ENCODE results near the gene PPP2R1B.

DNA sequence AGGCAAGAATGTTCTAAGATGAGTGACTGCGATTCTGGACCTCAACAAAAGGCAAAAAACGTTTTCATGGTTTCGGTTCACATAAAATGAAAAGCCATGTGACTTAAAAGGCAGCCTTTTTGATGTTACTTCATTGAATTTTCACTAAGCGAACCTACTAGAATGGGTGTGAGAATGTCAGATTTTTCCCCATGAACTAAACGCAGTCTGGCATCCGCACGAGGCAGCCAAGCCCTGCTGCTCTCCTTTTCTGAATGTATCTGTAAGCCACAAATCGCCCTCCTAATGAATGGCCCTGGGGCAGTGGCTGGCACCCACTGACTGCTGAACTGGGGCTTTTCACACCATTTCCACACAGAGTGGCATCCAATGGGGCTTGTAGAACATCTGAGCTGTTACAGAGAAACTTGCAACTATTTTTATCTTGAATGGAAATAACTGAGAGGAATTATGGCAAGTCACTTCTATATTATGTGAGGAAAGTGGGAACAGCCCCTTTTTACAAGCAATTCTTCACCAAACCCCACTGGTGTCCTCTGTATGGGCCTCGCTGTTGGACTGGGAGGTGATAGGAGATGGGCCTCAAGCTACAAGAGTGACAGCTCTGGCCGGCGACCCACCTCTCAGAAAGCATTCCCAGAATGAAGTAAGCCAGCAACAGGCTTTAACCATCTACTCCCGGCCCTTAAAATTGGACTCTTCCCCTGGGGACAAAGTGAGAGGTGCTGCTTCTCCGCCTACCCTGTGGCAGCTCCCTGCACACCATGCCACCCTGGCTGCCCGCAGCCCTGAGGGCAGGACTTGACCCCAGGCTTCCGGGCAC, 29.4 kb downstream of the PPP2R1B start:
- TF ChIP-seq, protein P1, sequence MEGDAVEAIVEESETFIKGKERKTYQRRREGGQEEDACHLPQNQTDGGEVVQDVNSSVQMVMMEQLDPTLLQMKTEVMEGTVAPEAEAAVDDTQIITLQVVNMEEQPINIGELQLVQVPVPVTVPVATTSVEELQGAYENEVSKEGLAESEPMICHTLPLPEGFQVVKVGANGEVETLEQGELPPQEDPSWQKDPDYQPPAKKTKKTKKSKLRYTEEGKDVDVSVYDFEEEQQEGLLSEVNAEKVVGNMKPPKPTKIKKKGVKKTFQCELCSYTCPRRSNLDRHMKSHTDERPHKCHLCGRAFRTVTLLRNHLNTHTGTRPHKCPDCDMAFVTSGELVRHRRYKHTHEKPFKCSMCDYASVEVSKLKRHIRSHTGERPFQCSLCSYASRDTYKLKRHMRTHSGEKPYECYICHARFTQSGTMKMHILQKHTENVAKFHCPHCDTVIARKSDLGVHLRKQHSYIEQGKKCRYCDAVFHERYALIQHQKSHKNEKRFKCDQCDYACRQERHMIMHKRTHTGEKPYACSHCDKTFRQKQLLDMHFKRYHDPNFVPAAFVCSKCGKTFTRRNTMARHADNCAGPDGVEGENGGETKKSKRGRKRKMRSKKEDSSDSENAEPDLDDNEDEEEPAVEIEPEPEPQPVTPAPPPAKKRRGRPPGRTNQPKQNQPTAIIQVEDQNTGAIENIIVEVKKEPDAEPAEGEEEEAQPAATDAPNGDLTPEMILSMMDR (conservative IDR thresholded peaks at IDR 0.05; ENCODE audit: low read depth, low read length) = no peak
- no peak for TF ChIP-seq EZH2 (IDR thresholded peaks at IDR 0.05; ENCODE audit: borderline replicate concordance, low read depth, low read length, poor library complexity, severe bottlenecking)

Measured in A673 (cell line).